MCF 10A (cell line): ENCODE data around the gene YWHAQ. TPM values are rescaled to one million over a fixed set of nuclear protein-coding genes. Genes with fewer than 3 reads are reported as not detected.

Source experiments
- BruUV-seq: library from RNA; stranded (reverse); fragments of 400-500 nt; replicated peaks from 2 replicates; lab custom pipeline; 2021; lab: Mats Ljungman, UMichigan
- CTCF ChIA-PET: fragments of 300-600 bp; sonication (Branson Sonifier 250); formaldehyde crosslinking; extraction: SDS; loops from one replicate; lab custom pipeline; 2021; ENCODE audit warnings: antibody characterized with exemption, inconsistent platforms; lab: Yijun Ruan, JAX
- POLR2A ChIA-PET: fragments of 300-600, 350-650 bp; sonication (Branson Sonifier 250); formaldehyde crosslinking; extraction: SDS; loops from one replicate; lab custom pipeline; 2020; ENCODE audit warnings: antibody characterized with exemption, inconsistent platforms; lab: Yijun Ruan, JAX
- DNase-seq: peaks from one replicate; pipeline ENCODE4 v3.0.0-alpha.2; 2018; ENCODE audit not compliant: unreplicated experiment
- H3K27ac Mint-ChIP-seq: one replicate; pipeline ENCODE4 v1.8.0; 2022; ENCODE audit warnings: mild to moderate bottlenecking, low read depth, mixed read lengths; ENCODE audit not compliant: unreplicated experiment
- H3K27me3 Mint-ChIP-seq: one replicate; pipeline ENCODE4 v1.8.0; 2022; ENCODE audit warnings: mixed read lengths; ENCODE audit not compliant: insufficient read depth, unreplicated experiment
- H3K36me3 Mint-ChIP-seq: one replicate; pipeline ENCODE4 v1.8.0; 2022; ENCODE audit warnings: mild to moderate bottlenecking, moderate library complexity, mixed read lengths; ENCODE audit not compliant: insufficient read depth, unreplicated experiment
- H3K4me1 Mint-ChIP-seq: one replicate; pipeline ENCODE4 v1.8.0; 2022; ENCODE audit warnings: mixed read lengths; ENCODE audit not compliant: insufficient read depth, unreplicated experiment
- H3K4me3 Mint-ChIP-seq: one replicate; pipeline ENCODE4 v1.8.0; 2022; ENCODE audit warnings: mild to moderate bottlenecking, moderate library complexity, mixed read lengths; ENCODE audit not compliant: unreplicated experiment
- H3K9me3 Mint-ChIP-seq: one replicate; pipeline ENCODE4 v1.8.0; 2022; ENCODE audit warnings: mixed read lengths; ENCODE audit not compliant: unreplicated experiment
- intact Hi-C: fragments of 100-400 bp; cut with micrococcal nuclease; formaldehyde crosslinking; loops from 2 replicates; pipeline ENCODE4 v1.14.1; 2022
- total RNA-seq: library from RNA; stranded (reverse); gene quantifications from 2 replicates; pipeline ENCODE4 v1.2.3, GENCODE V29; 2022
- TF ChIP-seq, protein P1 (sequence below): fragments of 200-600 bp; IDR thresholded peaks from one replicate; pipeline ENCODE4 v1.8.0; 2022; ENCODE audit warnings: antibody characterized with exemption, mild to moderate bottlenecking; ENCODE audit not compliant: unreplicated experiment

The YWHAQ gene
- total RNA-seq, 1 experiment from 2014 or later, result 239 TPM

DNA sequence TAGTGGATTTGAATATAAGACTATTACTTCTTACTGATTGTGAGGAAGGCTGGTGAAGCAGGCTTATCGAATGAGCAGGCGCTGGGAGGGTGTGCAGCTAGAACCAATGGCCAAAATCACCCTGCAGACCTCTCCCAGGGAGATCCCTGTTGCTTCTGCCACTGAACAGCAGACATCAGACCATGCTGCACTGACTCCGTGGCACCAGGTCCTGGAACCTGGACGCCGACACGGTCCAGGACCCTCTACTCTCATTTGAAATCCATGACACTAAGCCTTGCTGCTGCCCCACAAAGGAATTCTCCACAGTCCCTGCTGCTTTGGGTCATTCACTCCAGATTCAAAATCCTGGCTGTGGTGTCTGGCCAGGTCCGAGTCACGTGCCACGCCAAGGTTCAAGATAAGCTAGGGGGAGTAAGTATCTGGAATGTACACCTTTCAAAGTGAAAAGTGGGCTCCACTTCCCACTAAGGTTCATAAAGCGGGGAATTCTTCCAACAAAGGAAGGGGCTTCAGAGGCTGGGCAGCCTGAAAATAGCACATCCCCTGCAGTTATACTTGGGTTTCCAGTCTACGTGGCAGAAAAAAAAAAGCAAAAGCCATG, 9.0 kb upstream of the YWHAQ start:
- Mint-ChIP-seq H3K4me3 (peak overlapping the region; percentile 57), H3K9me3 (no peaks in the 10 kb centered on the region), H3K27ac (peak overlapping the region; percentile 76), H3K27me3 (no peaks in the 10 kb centered on the region), H3K36me3 (no peaks in the 10 kb centered on the region), H3K4me1 (peaks cover 50% of the 10 kb centered on the region)
- intact Hi-C loops, result loop anchor here (2.0 kb wide), 1 partner anchor 15 kb away; no protein-coding TSS in a partner anchor
- DNase-seq, result no peak
- ChIA-PET CTCF (interaction anchor here (0.5 to 0.6 kb wide), 2 partner anchors 496 to 735 kb away, joined by 3 read pairs; no protein-coding TSS in a partner anchor), POLR2A (interaction anchor here (0.6 to 3.7 kb wide), 5 partner anchors 10 to 197 kb away, joined by 3 to 28 read pairs (median 5); partner anchors contain the start of genes ADAM17 and YWHAQ)
- TF ChIP-seq, protein P1, sequence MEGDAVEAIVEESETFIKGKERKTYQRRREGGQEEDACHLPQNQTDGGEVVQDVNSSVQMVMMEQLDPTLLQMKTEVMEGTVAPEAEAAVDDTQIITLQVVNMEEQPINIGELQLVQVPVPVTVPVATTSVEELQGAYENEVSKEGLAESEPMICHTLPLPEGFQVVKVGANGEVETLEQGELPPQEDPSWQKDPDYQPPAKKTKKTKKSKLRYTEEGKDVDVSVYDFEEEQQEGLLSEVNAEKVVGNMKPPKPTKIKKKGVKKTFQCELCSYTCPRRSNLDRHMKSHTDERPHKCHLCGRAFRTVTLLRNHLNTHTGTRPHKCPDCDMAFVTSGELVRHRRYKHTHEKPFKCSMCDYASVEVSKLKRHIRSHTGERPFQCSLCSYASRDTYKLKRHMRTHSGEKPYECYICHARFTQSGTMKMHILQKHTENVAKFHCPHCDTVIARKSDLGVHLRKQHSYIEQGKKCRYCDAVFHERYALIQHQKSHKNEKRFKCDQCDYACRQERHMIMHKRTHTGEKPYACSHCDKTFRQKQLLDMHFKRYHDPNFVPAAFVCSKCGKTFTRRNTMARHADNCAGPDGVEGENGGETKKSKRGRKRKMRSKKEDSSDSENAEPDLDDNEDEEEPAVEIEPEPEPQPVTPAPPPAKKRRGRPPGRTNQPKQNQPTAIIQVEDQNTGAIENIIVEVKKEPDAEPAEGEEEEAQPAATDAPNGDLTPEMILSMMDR, result no peak
- no TSS peak for BruUV-seq

DNA sequence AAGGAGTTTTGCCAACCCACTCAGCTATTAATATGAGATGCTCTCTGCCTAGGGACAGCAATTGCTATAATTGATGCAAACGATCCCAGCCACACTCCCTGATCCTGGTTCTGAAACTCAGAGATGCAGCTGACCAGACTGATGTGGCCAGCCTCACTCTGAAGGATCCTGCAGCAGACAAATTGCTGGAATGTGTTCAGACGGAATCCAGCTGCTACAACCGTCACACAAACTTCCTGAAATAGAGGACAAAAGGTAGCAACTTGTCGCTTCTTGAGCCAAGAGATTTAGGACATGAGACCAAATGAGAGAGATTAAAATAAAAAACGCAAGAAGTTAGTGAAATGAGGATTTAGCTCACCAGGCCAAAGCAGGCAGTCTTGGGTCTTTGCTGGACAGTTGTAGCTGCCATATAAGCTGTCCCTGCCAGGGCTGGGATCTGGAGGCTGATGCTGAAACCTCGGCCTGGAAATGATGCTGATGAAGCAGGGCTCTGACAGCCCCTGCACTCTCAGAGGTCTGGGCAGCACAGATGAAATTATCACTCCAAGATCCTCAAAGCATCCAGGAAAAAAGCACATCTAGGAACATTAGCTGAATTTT, 8.3 kb upstream of the YWHAQ start:
- intact Hi-C loops, result loop anchor here (2.0 kb wide), 1 partner anchor 16 kb away; no protein-coding TSS in a partner anchor
- H3K9me3 Mint-ChIP-seq, result no peaks in the 10 kb centered on the region
- H3K27ac Mint-ChIP-seq, result peak overlapping the region; percentile 63
- DNase-seq, result no peak
- no TSS peak for BruUV-seq
- ChIA-PET POLR2A (interaction anchor here (0.7 to 3.7 kb wide), 9 partner anchors 9 to 162 kb away, joined by 3 to 28 read pairs (median 8); partner anchors contain the start of genes ADAM17 and YWHAQ), CTCF (interaction anchor here (1.0 kb wide), 1 partner anchor 113 kb away, joined by 3 read pairs; no protein-coding TSS in a partner anchor)
- no peaks in the 10 kb centered on the region for H3K27me3 Mint-ChIP-seq
- peak overlapping the region; percentile 31 for H3K4me3 Mint-ChIP-seq
- H3K36me3 Mint-ChIP-seq, result no peaks in the 10 kb centered on the region
- H3K4me1 Mint-ChIP-seq, result peaks cover 50% of the 10 kb centered on the region
- TF ChIP-seq, protein P1, result no peak

DNA sequence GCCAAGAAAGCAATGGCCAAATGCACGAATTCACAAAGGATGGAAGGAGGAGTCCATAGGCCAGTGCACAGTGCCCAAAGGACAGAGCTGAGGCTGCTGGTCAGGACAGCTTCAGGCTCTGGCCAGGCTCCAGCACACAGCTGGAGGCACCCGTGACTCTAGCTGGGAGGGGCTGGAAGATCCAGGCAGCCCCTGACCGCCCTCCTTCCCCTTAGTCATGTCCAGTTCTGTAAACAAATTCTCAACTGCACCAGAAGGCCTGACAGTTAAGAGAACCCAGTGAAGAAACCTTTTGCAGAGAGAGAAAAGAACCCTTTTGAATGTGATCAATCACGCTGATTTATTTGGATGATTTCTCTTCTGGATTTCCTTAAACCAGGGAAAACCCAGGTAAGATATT, 7.7 kb upstream of the YWHAQ start:
- Mint-ChIP-seq H3K9me3 (no peaks in the 10 kb centered on the region), H3K4me1 (peaks cover 50% of the 10 kb centered on the region), H3K4me3 (peak overlapping the region; percentile 31), H3K27me3 (no peaks in the 10 kb centered on the region), H3K27ac (peak overlapping the region; percentile 63), H3K36me3 (no peaks in the 10 kb centered on the region)
- ChIA-PET CTCF (interaction anchor here (0.6 to 1.0 kb wide), 4 partner anchors 44 to 458 kb away, joined by 3 read pairs; no protein-coding TSS in a partner anchor), POLR2A (interaction anchor here (0.7 to 3.7 kb wide), 9 partner anchors 8 to 162 kb away, joined by 3 to 28 read pairs (median 8); partner anchors contain the start of genes ADAM17 and YWHAQ)
- TF ChIP-seq, protein P1, result no peak
- BruUV-seq, result no TSS peak
- DNase-seq, result peak; percentile 89
- intact Hi-C loops, result loop anchor here (2.0 kb wide), 1 partner anchor 16 kb away; no protein-coding TSS in a partner anchor

DNA sequence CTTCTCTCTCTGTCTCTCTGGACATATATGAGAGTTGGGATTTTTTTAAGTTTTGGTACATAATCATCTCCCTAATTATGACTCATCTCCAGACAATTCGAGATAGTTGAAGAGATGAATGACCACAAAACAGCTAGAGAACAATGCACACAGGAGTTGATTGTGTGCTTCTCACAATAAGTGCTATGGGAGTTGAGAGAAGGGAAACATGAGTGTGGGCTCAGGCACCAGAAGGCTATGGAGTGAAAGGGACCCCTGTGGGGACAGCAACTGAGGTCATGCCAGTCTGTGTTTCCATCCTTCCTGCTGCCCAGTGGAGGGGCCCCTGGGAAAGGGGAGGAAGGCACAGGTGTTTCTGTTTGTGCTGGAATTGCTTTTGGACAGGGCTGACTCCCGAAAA, 6.5 kb upstream of the YWHAQ start:
- ChIA-PET CTCF (interaction anchor here (0.7 to 1.2 kb wide), 2 partner anchors 13 to 96 kb away, joined by 3 read pairs; no protein-coding TSS in a partner anchor), POLR2A (interaction anchor here (0.5 to 3.0 kb wide), 6 partner anchors 9 to 635 kb away, joined by 3 to 15 read pairs (median 6); partner anchors contain the start of gene ADAM17)
- no TSS peak for BruUV-seq
- Mint-ChIP-seq H3K9me3 (no peaks in the 10 kb centered on the region), H3K27ac (no peak overlapping the region), H3K4me1 (peaks cover 50% of the 10 kb centered on the region), H3K27me3 (no peaks in the 10 kb centered on the region), H3K4me3 (no peak overlapping the region), H3K36me3 (no peaks in the 10 kb centered on the region)
- peak; percentile 43 for DNase-seq
- intact Hi-C loops, result no loop called here
- TF ChIP-seq, protein P1, result no peak
